Neural crest cell (in vitro differentiated cells): Measurements from ENCODE around the gene ABCG1. TPM values are rescaled to one million over a fixed set of nuclear protein-coding genes. Genes with fewer than 3 reads are reported as not detected.

Source experiments
- DNase-seq: peaks from one replicate; pipeline ENCODE4 v3.0.0; 2021; ENCODE audit warnings: low read depth, mixed read lengths, low spot score
- H3K27ac Mint-ChIP-seq: one replicate; pipeline ENCODE4 v1.8.0; 2021; ENCODE audit warnings: mild to moderate bottlenecking, mixed read lengths; ENCODE audit not compliant: unreplicated experiment
- H3K27me3 Mint-ChIP-seq: 2 replicates; pipeline ENCODE4 v1.8.0; 2021; ENCODE audit warnings: low read depth, mild to moderate bottlenecking, mixed read lengths
- H3K36me3 Mint-ChIP-seq: 2 replicates; pipeline ENCODE4 v1.8.0; 2021; ENCODE audit warnings: low read depth, mild to moderate bottlenecking, mixed read lengths
- H3K4me1 Mint-ChIP-seq: 2 replicates; pipeline ENCODE4 v1.8.0; 2021; ENCODE audit warnings: mixed read lengths
- H3K4me3 Mint-ChIP-seq: one replicate; pipeline ENCODE4 v1.8.0; 2021; ENCODE audit warnings: mild to moderate bottlenecking, mixed read lengths
- H3K9me3 Mint-ChIP-seq: 2 replicates; pipeline ENCODE4 v1.8.0; 2021; ENCODE audit warnings: mixed read lengths
- total RNA-seq: library from RNA; stranded (reverse); gene quantifications from 2 replicates; pipeline ENCODE4 v1.2.1, GENCODE V29; 2021
- TF ChIP-seq, protein P1 (sequence below): fragments of 200-600 bp; sonication (generic); conservative IDR thresholded peaks from 2 replicates; pipeline ENCODE4 v1.5.0; 2021; ENCODE audit warnings: antibody characterized with exemption, mild to moderate bottlenecking

ABCG1 gene
- total RNA-seq, 1 donor from 2014 or later = 3.3 TPM

DNA sequence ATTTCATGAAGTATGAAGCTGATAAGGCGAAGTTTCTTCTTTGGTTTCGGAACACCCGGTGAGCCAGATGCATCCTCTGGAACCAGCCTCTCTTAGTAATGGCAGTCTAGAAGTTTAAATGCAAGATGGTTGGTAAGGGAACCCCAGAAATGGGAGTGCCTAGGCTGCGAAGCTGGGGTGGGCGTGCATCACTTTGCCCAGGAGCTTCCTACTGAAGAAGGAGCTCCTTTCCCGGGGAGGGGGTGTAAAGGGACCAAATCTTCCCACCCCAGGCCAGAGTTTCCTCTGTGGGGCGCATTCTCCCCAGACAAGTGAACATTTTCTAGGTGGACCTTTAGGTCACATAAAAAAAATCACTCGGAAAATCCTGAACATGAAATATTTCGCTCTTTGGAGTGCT is 127.5 kb downstream of the ABCG1 start:
- Mint-ChIP-seq H3K4me1 (peaks cover 14% of the 10 kb centered on the region), H3K27ac (no peak overlapping the region), H3K9me3 (no peaks in the 10 kb centered on the region), H3K36me3 (no peaks in the 10 kb centered on the region), H3K27me3 (no peaks in the 10 kb centered on the region), H3K4me3 (no peak overlapping the region)
- DNase-seq = no peak
- TF ChIP-seq, protein P1, sequence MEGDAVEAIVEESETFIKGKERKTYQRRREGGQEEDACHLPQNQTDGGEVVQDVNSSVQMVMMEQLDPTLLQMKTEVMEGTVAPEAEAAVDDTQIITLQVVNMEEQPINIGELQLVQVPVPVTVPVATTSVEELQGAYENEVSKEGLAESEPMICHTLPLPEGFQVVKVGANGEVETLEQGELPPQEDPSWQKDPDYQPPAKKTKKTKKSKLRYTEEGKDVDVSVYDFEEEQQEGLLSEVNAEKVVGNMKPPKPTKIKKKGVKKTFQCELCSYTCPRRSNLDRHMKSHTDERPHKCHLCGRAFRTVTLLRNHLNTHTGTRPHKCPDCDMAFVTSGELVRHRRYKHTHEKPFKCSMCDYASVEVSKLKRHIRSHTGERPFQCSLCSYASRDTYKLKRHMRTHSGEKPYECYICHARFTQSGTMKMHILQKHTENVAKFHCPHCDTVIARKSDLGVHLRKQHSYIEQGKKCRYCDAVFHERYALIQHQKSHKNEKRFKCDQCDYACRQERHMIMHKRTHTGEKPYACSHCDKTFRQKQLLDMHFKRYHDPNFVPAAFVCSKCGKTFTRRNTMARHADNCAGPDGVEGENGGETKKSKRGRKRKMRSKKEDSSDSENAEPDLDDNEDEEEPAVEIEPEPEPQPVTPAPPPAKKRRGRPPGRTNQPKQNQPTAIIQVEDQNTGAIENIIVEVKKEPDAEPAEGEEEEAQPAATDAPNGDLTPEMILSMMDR = no peak

Other genes starting within 250 kb of the ABCG1 start
- 16.4 and 16.6 TPM in 2 replicates for gene ZBTB21, start 208.8 kb upstream of the ABCG1 start, total RNA-seq
- not detected in 2 replicates for gene UMODL1, start 147.8 kb upstream of the ABCG1 start, total RNA-seq
- gene TFF3, start 96.3 kb downstream of the ABCG1 start, total RNA-seq = not detected in 2 replicates
- gene TFF2, start 131.9 kb downstream of the ABCG1 start, total RNA-seq = not detected in 2 replicates
- gene TFF1, start 147.4 kb downstream of the ABCG1 start, total RNA-seq = not detected in 2 replicates
- gene TMPRSS3, start 176.9 kb downstream of the ABCG1 start, total RNA-seq = not detected in 2 replicates
- not detected in 2 replicates for gene UBASH3A, start 184.8 kb downstream of the ABCG1 start, total RNA-seq